Activated CD8-positive, alpha-beta T cell treated with anti-CD3 and anti-CD28 coated beads for 36 hours (primary cell): ENCODE measurements around the gene OVCH1. TPM values are rescaled to one million over a fixed set of nuclear protein-coding genes. Genes with fewer than 3 reads are reported as not detected.

Experiments used
- ATAC-seq: fragments of 200-7000 bp; cut with Tn5 transposase; one replicate; pipeline ENCODE4 v1.10.0; 2021; ENCODE audit warnings: mild to moderate bottlenecking, moderate library complexity
- CTCF ChIA-PET: fragments of 350-600 bp; sonication (Branson Sonifier 250); formaldehyde crosslinking; loops from one replicate; lab custom pipeline; 2021; ENCODE audit warnings: antibody characterized with exemption; lab: Charles Lee
- POLR2A ChIA-PET: fragments of 350-600 bp; sonication (Branson Sonifier 250); formaldehyde crosslinking; loops from one replicate; lab custom pipeline; 2021; ENCODE audit warnings: antibody characterized with exemption; lab: Charles Lee
- DNase-seq: peaks from one replicate; pipeline ENCODE4 v3.0.0-alpha.2; 2020
- H3K27ac Mint-ChIP-seq: one replicate; pipeline ENCODE4 v1.8.0; 2021; ENCODE audit warnings: mild to moderate bottlenecking, mixed read lengths
- H3K27me3 Mint-ChIP-seq: one replicate; pipeline ENCODE4 v1.8.0; 2021; ENCODE audit warnings: mixed read lengths
- H3K36me3 Mint-ChIP-seq: one replicate; pipeline ENCODE4 v1.8.0; 2021; ENCODE audit warnings: low read depth, mixed read lengths
- H3K4me1 Mint-ChIP-seq: one replicate; pipeline ENCODE4 v1.8.0; 2021; ENCODE audit warnings: low read depth, mixed read lengths
- H3K4me3 Mint-ChIP-seq: one replicate; pipeline ENCODE4 v1.8.0; 2021; ENCODE audit warnings: mild to moderate bottlenecking, moderate library complexity, mixed read lengths
- H3K9me3 Mint-ChIP-seq: one replicate; pipeline ENCODE4 v1.8.0; 2021; ENCODE audit warnings: mixed read lengths
- intact Hi-C: fragments of 100-400 bp; cut with micrococcal nuclease; formaldehyde crosslinking; loops from one replicate; pipeline ENCODE4 v1.10.0; 2022
- total RNA-seq, 2 experiments: library from RNA; stranded (reverse); gene quantifications; one replicate each; pipeline ENCODE4 v1.2.3, GENCODE V29; 2021
- TF ChIP-seq, protein P1 (sequence below): fragments of 200-600 bp; IDR thresholded peaks from one replicate; pipeline ENCODE4 v1.8.0; 2022; ENCODE audit warnings: antibody characterized with exemption, mild to moderate bottlenecking

Gene OVCH1
- total RNA-seq, 2 experiments from 2014 or later, result not detected

DNA sequence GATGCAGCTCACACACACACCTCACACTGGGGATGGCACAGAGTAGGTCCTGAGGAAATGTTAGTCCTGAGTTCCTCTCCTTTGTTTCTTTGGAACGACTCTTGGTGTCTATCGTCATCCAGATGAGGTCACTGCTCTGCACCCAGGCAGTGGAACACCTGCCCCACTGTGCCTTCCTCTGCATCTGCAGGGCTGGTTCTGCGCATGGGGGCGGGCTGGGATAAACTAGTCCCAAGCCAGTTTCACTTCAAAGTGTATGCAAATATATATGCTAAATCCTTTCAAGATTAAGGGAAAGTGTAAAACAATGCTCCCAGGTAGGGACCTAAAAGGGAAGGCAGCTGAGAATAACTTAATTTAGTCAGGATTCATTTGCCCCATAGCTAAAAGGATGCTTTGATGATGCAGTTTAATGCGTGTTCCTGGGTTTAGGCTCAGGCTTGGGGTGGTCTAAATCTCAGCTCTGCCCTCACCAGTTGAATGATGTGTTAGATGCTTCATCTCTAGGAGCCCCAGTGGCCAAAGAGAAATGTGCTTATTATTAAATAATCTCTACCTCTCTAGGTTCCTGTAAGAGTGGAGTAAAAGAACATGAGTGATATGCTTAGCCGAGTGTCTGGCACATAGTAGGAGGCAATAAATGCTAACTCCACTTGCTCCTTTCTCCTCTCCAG lies 47.1 kb upstream of the OVCH1 start:
- Mint-ChIP-seq H3K4me3 (no peak overlapping the region), H3K27ac (no peak overlapping the region), H3K36me3 (no peaks in the 10 kb centered on the region), H3K9me3 (no peaks in the 10 kb centered on the region), H3K4me1 (no peaks in the 10 kb centered on the region), H3K27me3 (peaks cover 7% of the 10 kb centered on the region)
- CTCF ChIA-PET, result interaction anchor here (0.8 to 1.2 kb wide), 2 partner anchors 7 to 14 kb away, joined by 3 read pairs; no protein-coding TSS in a partner anchor
- POLR2A ChIA-PET, result no interaction called here
- no peak for DNase-seq
- intact Hi-C loops, result no loop called here
- no peak for ATAC-seq
- TF ChIP-seq, protein P1, sequence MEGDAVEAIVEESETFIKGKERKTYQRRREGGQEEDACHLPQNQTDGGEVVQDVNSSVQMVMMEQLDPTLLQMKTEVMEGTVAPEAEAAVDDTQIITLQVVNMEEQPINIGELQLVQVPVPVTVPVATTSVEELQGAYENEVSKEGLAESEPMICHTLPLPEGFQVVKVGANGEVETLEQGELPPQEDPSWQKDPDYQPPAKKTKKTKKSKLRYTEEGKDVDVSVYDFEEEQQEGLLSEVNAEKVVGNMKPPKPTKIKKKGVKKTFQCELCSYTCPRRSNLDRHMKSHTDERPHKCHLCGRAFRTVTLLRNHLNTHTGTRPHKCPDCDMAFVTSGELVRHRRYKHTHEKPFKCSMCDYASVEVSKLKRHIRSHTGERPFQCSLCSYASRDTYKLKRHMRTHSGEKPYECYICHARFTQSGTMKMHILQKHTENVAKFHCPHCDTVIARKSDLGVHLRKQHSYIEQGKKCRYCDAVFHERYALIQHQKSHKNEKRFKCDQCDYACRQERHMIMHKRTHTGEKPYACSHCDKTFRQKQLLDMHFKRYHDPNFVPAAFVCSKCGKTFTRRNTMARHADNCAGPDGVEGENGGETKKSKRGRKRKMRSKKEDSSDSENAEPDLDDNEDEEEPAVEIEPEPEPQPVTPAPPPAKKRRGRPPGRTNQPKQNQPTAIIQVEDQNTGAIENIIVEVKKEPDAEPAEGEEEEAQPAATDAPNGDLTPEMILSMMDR, result no peak

DNA sequence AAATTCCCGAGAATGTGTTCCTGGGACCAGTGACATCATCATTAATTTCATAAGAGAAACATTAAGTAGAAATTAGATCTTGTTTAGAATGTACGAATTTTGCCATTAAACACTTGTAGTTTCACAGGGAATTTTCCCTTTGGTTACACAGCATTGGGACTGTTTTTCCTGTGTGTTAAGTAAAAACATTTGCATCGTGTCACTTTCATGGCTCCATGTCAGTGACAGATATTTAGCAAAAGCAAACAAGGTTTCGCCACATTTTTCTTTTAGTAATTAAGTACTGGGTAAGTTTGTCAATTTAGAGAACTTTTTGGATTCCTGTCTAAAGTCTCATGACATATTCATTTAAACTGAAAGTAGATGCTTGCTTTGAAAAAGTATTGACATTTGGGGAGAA lies 45.5 kb upstream of the OVCH1 start:
- TF ChIP-seq, protein P1, result no peak
- ATAC-seq (no peak), DNase-seq (no peak)
- Mint-ChIP-seq H3K27ac (no peak overlapping the region), H3K4me3 (no peak overlapping the region), H3K36me3 (no peaks in the 10 kb centered on the region), H3K9me3 (no peaks in the 10 kb centered on the region), H3K27me3 (peaks cover 8% of the 10 kb centered on the region), H3K4me1 (no peaks in the 10 kb centered on the region)
- intact Hi-C loops, result no loop called here
- ChIA-PET POLR2A (no interaction called here), CTCF (interaction anchor here (1.2 to 1.9 kb wide), 2 partner anchors 9 to 10 kb away, joined by 3 to 5 read pairs; no protein-coding TSS in a partner anchor)

DNA sequence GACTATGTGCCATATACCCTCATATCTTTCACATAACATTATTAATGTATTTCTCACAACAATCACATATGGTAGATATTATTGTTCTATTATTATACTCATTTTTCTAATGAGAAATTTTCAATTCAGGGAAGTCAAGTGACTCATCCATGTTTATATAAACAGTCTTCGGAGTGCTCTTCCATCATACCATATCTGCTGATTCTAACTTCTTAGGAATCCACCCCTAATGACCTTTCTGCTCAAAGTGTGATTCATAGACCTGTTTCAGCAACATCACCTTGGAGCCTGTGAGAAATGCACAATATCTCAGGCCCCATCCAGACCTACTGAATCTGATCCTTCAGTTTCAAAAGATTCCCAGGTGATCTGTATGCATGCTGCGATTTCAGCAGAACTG lies 39.8 kb upstream of the OVCH1 start:
- intact Hi-C loops, result no loop called here
- no peaks in the 10 kb centered on the region for H3K9me3 Mint-ChIP-seq
- POLR2A ChIA-PET, result no interaction called here
- no peak for ATAC-seq
- TF ChIP-seq, protein P1, result no peak
- no peaks in the 10 kb centered on the region for H3K4me1 Mint-ChIP-seq
- no peaks in the 10 kb centered on the region for H3K36me3 Mint-ChIP-seq
- peaks cover 8% of the 10 kb centered on the region for H3K27me3 Mint-ChIP-seq
- no peak for DNase-seq
- no peak overlapping the region for H3K4me3 Mint-ChIP-seq
- CTCF ChIA-PET, result no interaction called here
- no peak overlapping the region for H3K27ac Mint-ChIP-seq

DNA sequence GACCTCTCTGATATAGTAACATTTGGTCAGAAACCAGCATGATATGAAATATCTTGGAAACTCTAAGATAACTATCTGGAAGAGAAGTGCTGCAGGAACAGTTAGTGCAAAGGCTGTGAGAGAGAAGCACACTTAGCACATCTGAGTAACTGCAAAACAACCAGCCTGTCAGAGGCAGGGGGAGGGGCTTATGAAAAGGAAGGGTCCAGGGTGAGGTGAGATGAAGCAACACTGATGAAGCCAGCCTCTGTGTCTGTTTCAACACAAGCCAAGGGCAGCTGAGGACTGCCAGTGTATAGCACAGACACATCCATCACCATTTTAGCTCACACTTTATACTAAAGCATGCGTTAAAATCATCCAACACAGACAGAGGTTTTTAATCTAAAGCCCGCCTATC lies 37.4 kb upstream of the OVCH1 start:
- ChIA-PET POLR2A (no interaction called here), CTCF (interaction anchor here (2.3 kb wide), 1 partner anchor 15 kb away, joined by 7 read pairs; no protein-coding TSS in a partner anchor)
- H3K4me3 Mint-ChIP-seq, result no peak overlapping the region
- no peaks in the 10 kb centered on the region for H3K36me3 Mint-ChIP-seq
- H3K4me1 Mint-ChIP-seq, result no peaks in the 10 kb centered on the region
- H3K9me3 Mint-ChIP-seq, result no peaks in the 10 kb centered on the region
- TF ChIP-seq, protein P1, result no peak
- intact Hi-C loops, result no loop called here
- H3K27ac Mint-ChIP-seq, result no peak overlapping the region
- peaks cover 16% of the 10 kb centered on the region for H3K27me3 Mint-ChIP-seq
- ATAC-seq, result no peak
- DNase-seq, result no peak

DNA sequence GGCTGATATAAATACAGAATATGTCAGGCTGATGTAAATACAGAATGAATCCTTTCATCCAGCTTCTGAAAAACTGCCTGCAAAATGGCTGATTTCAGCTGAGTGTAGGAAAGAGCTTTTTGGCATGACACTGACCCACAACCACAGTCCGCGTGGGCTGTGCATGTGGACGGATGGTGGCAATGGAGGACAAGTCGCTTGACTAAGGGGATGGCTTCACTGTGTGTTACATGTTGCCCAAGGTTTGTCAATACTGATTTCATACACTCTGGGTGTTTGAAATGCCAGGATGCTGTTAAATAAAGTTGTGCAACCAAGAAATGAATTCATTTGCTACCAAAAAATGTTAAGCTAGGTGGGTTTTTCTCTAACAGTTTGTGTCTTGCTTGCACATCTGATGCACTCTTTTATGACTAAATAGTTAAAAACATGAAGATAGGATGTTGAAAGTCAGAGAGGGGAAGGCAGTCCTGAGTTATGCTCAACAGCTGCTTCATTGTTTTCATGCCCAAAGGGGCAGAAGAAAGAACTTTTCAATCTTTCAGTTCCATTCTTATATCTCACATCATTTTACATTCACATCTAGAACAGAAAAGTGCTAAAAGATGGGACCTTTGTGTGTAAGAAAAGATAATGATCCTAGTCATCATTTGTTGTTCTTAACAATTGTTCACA lies 36.5 kb upstream of the OVCH1 start:
- H3K27ac Mint-ChIP-seq, result no peak overlapping the region
- no peaks in the 10 kb centered on the region for H3K9me3 Mint-ChIP-seq
- TF ChIP-seq, protein P1, result no peak
- H3K4me1 Mint-ChIP-seq, result no peaks in the 10 kb centered on the region
- H3K36me3 Mint-ChIP-seq, result no peaks in the 10 kb centered on the region
- ChIA-PET POLR2A (no interaction called here), CTCF (interaction anchor here (0.9 to 2.3 kb wide), 4 partner anchors 14 to 1274 kb away, joined by 3 to 7 read pairs (median 3); no protein-coding TSS in a partner anchor)
- DNase-seq (no peak), ATAC-seq (no peak)
- intact Hi-C loops, result no loop called here
- H3K27me3 Mint-ChIP-seq, result peaks cover 21% of the 10 kb centered on the region
- H3K4me3 Mint-ChIP-seq, result no peak overlapping the region
